Nephron (organoid): ENCODE results near the gene SORCS3.

Source experiments
- H3K27ac Mint-ChIP-seq, 3 experiments: 2 replicates each; pipeline ENCODE4 v1.8.0; 2020; ENCODE audit warnings: mixed read lengths in 3 of 3, mild to moderate bottlenecking in 2 of 3, moderate library complexity in 1 of 3
- H3K27me3 Mint-ChIP-seq: 2 replicates; pipeline ENCODE4 v1.8.0; 2021; ENCODE audit warnings: low read depth, mild to moderate bottlenecking, moderate library complexity, mixed read lengths
- H3K36me3 Mint-ChIP-seq: 2 replicates; pipeline ENCODE4 v1.8.0; 2020; ENCODE audit warnings: low read depth, mixed read lengths
- H3K4me1 Mint-ChIP-seq: 2 replicates; pipeline ENCODE4 v1.8.0; 2020; ENCODE audit warnings: mixed read lengths
- H3K4me3 Mint-ChIP-seq, 3 experiments: 2 replicates each; pipeline ENCODE4 v1.8.0; 2020; ENCODE audit warnings: mild to moderate bottlenecking in 3 of 3, mixed read lengths in 3 of 3, moderate library complexity in 2 of 3
- H3K9me3 Mint-ChIP-seq: 2 replicates; pipeline ENCODE4 v1.8.0; 2020; ENCODE audit warnings: mixed read lengths
- CTCF ChIP-seq, 3 experiments: fragments of 200-600 bp; sonication (generic); IDR thresholded peaks; one replicate each; pipeline ENCODE4 v1.5.0; 2021; ENCODE audit warnings: antibody characterized with exemption in 3 of 3; ENCODE audit not compliant: unreplicated experiment in 3 of 3

SORCS3 gene

GRCh38 chr10:104806801-104807200 is 165.7 kb downstream of the SORCS3 start:
- no peaks in the 10 kb centered on the region for H3K9me3 Mint-ChIP-seq
- H3K27ac Mint-ChIP-seq, result peak overlapping the region in 1 of 3 experiments; percentile 76
- TF ChIP-seq CTCF (IDR thresholded peaks at IDR 0.05; ENCODE audit: unreplicated experiment in 3 of 3), result no peak
- no peaks in the 10 kb centered on the region for H3K27me3 Mint-ChIP-seq
- H3K4me1 Mint-ChIP-seq, result peaks cover 14% of the 10 kb centered on the region
- no peaks in the 10 kb centered on the region for H3K36me3 Mint-ChIP-seq
- no peak overlapping the region for H3K4me3 Mint-ChIP-seq

GRCh38 chr10:104807581-104808310 is 166.7 kb downstream of the SORCS3 start:
- Mint-ChIP-seq H3K9me3 (no peaks in the 10 kb centered on the region), H3K4me1 (peaks cover 14% of the 10 kb centered on the region), H3K27ac (peak overlapping the region in 2 of 3 experiments; percentile 8 to 76), H3K4me3 (no peak overlapping the region), H3K27me3 (no peaks in the 10 kb centered on the region), H3K36me3 (no peaks in the 10 kb centered on the region)
- TF ChIP-seq CTCF (IDR thresholded peaks at IDR 0.05; ENCODE audit: unreplicated experiment in 3 of 3), result no peak

- H3K4me3 Mint-ChIP-seq, result no peak overlapping the region
- no peaks in the 10 kb centered on the region for H3K27me3 Mint-ChIP-seq
- H3K4me1 Mint-ChIP-seq, result peaks cover 14% of the 10 kb centered on the region
- H3K9me3 Mint-ChIP-seq, result no peaks in the 10 kb centered on the region
- no peak overlapping the region for H3K27ac Mint-ChIP-seq
- TF ChIP-seq CTCF (IDR thresholded peaks at IDR 0.05; ENCODE audit: unreplicated experiment in 3 of 3), result no peak
- H3K36me3 Mint-ChIP-seq, result no peaks in the 10 kb centered on the region
Observed at GRCh38 chr10:104809288-104810090, 168.4 kb downstream of the SORCS3 start.

- TF ChIP-seq CTCF (IDR thresholded peaks at IDR 0.05; ENCODE audit: unreplicated experiment in 3 of 3), result no peak
- Mint-ChIP-seq H3K9me3 (no peaks in the 10 kb centered on the region), H3K36me3 (no peaks in the 10 kb centered on the region), H3K4me3 (no peak overlapping the region), H3K27me3 (no peaks in the 10 kb centered on the region), H3K27ac (no peak overlapping the region), H3K4me1 (peaks cover 14% of the 10 kb centered on the region)
Observed at GRCh38 chr10:104811166-104811565, 170.1 kb downstream of the SORCS3 start.

GRCh38 chr10:104816501-104816900 is 175.4 kb downstream of the SORCS3 start:
- Mint-ChIP-seq H3K27me3 (peaks cover 4% of the 10 kb centered on the region), H3K4me3 (no peak overlapping the region), H3K4me1 (no peaks in the 10 kb centered on the region), H3K36me3 (no peaks in the 10 kb centered on the region), H3K9me3 (no peaks in the 10 kb centered on the region), H3K27ac (no peak overlapping the region)
- no peak for TF ChIP-seq CTCF (IDR thresholded peaks at IDR 0.05; ENCODE audit: unreplicated experiment in 3 of 3)
